Skeletal muscle cell (primary cell): ENCODE measurements around the gene DDX10.
"Not testable (repeated sequence)": the region's sequence is repeated elsewhere in the genome, so short reads cannot be mapped to it uniquely, and the experiment has no call there.

Experiments used
- DNase-seq: peaks from one replicate; pipeline ENCODE4 v3.0.0-alpha.2; 2010; ENCODE audit warnings: low read depth
- H3K4me3 ChIP-seq: 2 replicates; pipeline ENCODE4 v1.5.1; 2011; ENCODE audit warnings: low read depth, mild to moderate bottlenecking, control low read depth, low read length, moderate library complexity

DDX10 gene

DNA sequence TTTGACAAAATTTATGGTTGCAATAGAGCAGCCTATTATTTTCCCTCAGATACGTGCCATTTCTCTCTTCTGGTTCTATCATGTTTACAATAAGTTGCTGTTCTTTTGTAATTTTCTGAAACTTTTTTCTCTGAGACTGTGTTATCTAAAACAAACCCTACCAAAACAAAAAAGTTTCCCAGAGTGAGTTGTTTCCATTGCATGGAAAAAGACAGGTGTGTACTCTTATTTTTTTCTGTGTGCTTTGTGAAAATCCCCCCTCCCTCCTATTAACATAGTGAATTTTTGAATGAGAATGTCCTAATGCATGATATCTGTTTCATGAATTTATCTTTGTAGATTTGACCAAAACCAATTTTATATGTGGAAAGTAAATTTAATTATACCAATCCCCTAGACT, 137.6 kb downstream of the DDX10 start:
- no peak for DNase-seq
- H3K4me3 ChIP-seq: no peak overlapping the region

DNA sequence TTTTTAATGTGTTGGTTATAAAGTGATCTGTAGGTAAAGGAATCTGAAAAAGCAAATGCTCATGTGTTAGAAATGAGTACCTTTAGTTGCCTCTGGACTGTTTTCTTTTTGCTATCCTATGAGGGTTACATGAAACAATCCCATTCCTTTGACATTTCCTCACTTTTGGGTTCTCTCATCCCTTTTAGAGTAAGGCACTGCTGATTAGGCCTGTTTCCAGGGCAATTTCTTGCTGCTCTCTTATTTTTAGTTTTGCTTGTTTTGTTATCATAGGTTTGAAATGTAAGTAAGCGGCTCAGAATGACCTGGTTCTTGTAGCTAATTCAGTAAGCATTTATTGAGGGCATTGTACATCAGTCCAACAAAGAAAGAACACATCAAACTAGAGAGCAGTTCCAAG, 138.9 kb downstream of the DDX10 start:
- DNase-seq: peak; percentile 1
- H3K4me3 ChIP-seq: no peak overlapping the region

DNA sequence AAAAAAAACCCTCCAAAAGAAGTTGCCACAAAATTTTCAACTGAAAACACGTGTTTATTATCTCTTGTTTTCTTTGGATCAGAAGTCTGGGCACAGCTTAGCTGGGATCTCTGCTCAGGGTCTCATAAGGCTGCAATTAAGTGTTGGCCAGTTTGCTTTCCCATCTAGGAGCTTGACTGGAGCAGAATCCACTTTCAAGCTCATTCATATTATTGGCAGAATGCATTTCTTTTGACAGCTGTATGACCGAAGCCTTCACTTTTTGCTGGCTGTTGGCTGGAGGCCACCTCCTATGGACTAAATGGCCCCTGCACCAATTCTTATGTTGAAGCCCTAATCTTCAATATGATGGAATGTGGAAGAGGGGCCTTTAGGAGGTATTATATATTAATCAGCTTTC, 139.6 kb downstream of the DDX10 start:
- H3K4me3 ChIP-seq: no peak overlapping the region
- no peak for DNase-seq

DNA sequence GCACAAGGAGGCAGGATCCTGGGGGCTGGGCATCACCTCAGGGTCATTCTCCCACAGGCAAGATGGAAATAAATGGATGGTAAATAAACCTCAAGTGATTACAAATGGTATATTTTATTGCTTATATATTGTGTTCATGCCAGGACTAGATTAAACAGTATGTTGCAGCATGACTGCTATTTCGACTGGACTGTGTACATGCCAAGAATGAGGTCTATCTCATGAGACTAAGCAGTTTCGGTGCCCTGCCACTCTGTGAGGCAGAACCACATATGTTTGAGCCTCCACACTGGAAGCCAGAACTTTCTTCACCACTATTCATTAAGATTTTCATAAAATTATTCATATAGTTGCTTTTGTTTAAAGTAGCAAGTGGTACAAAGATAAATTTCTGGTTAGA, 140.2 kb downstream of the DDX10 start:
- no peak for DNase-seq
- H3K4me3 ChIP-seq: no peak overlapping the region

DNA sequence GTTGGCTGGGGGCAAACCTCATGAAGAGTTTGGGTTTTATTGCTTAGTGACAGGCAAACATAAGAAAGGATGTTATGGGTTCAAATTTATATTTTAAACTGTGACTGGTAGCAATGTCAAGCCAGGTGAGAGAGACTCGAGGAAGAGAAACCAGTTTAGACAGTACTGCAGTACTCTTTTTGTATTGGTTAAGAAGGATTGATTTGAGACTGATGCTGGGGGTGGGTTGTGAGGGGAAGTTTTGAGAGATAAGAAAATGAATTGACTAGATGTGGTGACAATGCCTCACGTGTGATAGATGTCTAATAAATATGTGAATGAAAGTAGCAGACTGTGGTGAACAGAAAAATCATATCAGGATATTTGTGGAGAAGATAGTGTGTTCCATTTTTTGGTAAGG, 142.4 kb downstream of the DDX10 start:
- no peak overlapping the region for H3K4me3 ChIP-seq

DNA sequence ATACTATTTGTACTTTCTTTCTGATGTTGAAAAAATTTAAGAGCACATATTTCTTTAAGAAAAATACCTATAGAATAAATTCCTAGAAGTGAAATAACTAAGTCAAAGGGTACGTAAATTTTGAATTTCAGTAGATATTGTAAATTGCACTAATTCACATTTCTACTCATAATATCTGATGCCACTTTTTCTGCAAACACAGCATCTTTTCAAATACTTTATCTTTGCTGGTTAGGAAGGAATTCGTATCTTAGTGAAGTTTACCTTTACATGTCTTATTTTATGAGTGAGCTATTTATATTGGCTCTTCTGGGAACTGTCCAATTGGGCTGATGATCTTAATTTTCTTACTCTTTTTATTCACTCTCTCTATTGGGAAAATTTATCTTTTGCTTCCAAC, 148.2 kb downstream of the DDX10 start:
- DNase-seq: no peak
- no peak overlapping the region for H3K4me3 ChIP-seq

More for the DNA sequence above, 142.4 kb downstream of the DDX10 start:
- DNase-seq: no peak

DNA sequence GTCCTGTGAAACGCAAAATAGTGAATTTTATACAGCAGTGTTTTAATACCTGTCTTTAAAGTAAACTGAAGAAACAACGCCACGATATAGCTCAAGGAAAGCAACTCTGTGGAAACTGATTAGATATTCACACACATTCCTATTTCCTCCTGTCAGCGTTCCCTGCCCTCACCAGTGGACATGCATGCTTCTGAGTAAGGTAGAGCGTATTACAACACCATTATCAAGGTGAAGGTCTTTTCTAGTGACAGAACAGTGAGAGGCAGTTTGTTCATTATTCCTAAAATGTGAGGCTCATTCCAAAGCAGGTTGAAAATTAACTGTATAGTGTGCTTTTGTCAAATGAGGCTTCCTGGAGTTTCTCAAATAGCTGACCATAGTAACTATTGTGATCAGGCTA, 153.1 kb downstream of the DDX10 start:
- no peak overlapping the region for H3K4me3 ChIP-seq
- DNase-seq: no peak

DNA sequence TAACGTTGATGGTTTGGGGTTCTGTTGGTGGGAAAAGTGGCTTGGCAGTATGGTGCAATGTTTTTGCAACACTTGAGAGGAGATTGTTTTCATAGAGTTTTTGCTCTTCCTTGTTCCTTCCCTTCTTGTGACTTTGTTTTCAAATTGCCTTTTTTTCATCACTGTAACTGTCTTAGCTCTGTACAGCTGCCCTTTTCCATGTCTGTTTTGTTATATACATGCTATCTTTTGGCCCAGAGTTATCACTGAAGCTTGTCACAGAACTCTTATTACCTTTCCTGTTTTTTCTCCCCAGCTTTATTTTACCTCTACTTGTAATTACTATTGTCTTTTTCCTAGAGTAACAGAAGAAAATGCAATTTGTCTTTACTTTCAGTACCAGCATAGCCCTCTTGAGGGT, 154.1 kb downstream of the DDX10 start:
- DNase-seq: no peak
- no peak overlapping the region for H3K4me3 ChIP-seq

DNA sequence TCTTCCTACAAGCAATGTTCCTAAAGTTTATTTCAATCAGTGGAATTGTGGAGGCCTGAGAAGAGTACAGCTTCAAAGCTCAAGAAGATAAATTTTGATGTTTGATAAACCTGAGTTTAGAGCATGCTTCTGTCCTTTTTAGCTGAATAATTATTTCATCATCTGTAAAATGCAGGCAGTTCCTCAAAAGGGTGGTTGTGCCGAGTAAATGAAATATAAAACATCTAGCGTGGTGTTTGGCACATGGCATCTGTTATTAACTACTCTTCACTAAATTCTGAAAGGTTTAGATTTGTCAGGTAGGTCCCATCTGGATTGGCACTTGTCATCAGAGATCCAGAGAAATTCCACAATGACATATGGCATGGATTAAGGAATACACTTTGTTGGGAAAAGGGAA, 155.1 kb downstream of the DDX10 start:
- DNase-seq: no peak
- H3K4me3 ChIP-seq: no peak overlapping the region

DNA sequence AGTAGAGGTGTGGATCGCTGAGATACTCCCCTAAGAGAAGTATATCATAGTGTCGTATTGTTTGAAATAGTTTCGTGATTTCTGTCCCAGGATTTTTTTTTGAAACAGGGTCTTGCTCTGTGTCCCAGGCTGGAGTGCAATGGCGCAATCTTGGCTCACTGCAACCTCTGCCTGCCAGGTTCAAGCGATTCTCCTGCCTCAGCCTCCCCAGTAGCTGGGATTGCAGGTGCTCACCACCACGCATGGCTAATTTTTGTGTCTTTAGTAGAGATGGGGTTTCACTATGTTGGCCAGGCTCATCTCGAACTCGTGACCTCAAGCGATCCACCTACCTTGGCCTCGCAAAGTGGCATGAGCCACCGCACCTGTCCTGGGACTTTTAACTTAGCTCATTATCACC, 159.1 kb downstream of the DDX10 start:
- not testable (repeated sequence) for DNase-seq, H3K4me3 ChIP-seq

DNA sequence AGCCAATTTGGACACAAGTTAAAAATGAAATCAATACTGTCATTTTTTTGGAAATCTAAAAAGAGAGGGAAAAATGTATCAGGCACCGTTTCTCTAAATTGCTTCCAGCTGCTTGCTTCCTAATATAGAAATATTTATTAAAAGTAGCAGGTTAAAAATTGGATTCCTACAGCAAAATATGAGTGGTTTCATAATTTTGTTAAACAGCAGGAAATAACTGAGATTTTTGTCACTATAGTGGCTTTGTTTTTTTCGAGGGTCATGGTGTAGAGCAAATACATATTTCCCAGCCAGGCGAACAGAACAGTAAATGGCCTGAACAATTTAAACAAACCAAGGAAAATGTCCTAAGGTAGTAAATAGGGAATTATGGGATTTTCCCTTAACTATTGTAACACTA, 159.7 kb downstream of the DDX10 start:
- no peak for DNase-seq
- H3K4me3 ChIP-seq: no peak overlapping the region

DNA sequence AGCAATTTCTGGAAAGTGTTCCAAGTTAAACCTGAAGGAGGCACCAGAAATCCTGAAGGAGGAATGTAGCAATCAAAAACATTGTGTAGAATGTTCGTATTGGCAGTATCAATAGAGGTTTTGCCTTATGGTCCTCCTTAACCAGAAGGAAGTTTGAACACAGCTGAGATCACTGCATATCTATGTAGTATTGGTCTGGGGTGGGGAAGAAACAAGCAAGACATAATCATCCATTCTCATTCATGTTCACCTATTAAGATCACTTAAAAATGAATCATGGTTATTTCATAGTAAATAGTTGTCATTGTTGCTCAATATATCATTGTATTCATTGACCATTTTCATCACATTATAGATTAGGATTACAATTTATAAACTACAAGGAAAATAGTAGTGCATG, 160.5 kb downstream of the DDX10 start:
- DNase-seq: no peak

DNA sequence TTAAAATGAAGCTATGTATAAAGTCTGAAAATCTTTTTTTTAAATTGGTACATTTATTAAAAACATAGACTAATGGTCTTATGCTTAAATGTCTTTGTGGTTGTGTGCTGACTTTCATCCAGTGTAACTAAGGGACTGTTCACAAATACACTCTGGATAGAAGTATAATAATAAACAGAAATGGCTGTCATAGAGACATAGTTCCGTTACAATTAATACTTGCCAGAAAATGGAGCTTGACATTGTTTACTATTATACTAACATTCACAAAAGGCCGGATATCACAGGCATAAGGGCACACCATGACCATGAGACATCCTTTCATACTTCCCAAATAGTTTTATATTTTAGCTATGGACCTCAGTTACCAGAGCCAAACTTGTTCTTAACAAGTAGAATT, 161.3 kb downstream of the DDX10 start:
- DNase-seq: no peak
- H3K4me3 ChIP-seq: no peak overlapping the region

More for the DNA sequence above, 160.5 kb downstream of the DDX10 start:
- H3K4me3 ChIP-seq: no peak overlapping the region

DNA sequence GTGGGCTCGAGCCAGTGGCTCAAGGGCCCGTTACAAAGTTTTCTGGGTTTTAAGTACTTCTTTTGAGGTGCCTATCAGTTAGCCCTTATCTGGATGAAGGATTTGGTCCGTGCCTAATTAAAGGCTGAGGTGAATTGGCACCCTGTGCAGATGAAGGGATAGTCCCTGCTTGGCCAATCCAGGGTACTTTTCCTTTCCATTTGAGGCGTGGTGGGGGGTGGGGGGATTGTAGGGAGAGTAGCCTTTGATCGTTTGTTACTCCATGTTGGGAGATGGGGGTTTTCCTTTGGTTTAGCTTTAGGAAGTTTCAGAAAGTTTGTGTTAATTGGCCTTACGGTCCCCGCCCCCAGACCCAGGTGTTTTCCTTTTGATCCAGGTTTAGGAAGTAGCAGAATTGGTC, 170.8 kb downstream of the DDX10 start:
- H3K4me3 ChIP-seq: no peak overlapping the region
- DNase-seq: no peak

DNA sequence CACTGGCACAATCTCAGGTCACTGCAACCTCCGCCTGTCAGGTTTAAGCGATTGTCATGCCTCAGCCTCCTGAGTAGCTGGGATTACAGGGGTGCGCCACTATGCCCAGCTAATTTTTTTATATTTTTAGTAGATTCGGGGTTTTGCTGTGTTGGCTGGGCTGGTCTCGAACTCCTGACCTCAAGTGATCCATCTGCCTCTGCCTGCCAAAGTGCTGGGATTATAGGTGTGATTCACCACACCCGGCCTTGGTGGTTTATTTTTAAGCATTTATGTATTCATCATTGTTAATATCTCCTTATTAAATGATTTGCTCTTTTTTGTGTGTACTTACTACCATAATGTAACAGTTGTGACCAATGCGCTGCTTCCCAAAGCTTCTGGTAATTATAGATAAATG, 171.7 kb downstream of the DDX10 start:
- no peak for DNase-seq
- no peak overlapping the region for H3K4me3 ChIP-seq

DNA sequence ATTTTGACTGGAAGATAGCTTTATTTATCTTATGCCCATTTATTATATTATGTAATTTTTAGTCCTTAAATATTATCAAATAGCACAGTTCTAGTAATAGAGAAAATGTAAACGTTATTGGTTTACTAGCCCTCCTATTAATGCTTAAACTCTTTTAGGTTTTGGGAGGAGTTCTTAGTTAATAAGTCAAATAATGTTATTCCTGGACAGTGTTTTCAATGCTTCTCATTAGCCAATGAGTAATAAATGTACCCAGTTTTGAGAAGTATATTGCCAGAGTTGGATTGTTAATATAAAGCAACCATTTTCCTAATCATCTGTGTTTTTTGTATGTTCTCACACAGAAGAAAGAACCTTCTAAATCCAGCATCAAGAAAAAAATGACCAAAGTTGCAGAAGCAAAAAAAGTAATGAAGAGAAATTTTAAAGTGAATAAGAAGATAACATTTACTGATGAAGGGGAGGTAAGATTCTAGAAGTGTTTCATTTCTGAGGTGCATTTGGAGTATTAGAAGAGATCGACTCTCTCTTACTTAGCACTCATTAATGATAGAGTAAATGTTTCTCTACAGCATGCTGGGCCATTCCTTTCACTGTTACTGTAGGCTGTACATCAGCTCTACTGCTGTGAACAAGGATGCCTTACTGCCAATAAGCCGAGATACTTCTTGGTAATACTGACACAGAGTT, 173.4 kb downstream of the DDX10 start:
- no peak for DNase-seq
- no peak overlapping the region for H3K4me3 ChIP-seq

DNA sequence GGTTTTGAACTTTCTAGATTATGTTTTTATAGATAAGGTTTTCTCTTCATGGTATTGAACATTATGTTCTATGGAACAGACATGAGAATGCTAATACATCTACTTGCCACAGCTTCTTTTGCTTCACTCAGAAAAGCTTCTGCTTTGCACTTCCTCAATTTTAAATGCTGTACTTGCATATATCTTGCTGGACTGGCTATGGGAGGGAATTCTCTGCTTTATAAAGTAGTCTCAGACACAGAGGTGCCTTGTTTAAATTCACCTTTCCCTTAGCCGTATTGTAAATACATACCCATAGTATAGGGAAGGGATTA, 173.9 kb downstream of the DDX10 start:
- no peak for DNase-seq
- no peak overlapping the region for H3K4me3 ChIP-seq

DNA sequence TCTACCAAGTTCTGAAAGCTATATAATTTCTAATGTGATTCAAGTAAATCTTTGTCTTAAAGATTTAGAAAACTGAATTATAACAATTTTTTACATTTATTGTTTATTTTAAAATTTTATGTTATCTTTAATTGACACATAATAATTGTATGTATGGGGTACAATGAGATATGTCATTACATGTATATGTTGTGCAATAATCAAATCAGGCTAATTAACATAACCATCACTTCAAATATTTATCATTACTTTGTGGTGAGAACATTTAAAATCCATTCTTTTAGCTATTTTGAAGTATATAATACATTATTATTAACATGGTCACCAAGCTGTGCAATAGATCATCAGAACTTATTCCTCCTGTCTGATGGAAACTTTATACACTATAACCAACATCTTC, 181.1 kb downstream of the DDX10 start:
- DNase-seq: no peak
- no peak overlapping the region for H3K4me3 ChIP-seq

DNA sequence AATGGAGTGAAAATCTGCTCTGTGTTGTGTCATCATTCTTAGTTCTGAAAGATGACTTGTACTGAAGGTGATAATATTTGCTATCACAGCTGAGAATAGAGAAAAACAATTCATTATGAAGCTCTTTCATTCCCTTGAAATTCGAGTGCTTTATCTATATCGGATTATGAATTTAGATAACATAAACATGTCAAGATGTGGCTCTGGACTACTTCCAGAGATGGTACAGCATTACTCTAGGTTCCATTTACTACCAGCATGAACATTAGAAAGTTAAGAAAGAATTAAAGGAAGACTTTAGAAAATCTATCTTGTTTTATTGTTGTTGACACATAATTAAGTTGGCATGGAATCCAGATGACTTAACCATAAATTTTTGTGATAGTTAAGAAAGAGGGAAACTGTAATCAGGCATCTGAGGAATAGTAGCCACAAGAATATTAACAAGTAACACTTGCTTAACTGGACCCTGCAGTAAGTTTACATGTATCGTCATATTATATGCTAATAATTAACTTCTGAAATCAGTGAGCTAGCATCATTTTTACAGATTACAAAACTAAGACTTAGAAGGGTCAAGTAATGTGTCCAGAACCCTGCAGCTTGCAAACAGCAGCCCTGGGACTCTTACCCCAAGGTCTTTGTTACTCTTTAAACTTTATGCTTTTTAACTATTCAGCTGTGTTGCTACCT, 182.6 kb downstream of the DDX10 start:
- no peak for DNase-seq

DNA sequence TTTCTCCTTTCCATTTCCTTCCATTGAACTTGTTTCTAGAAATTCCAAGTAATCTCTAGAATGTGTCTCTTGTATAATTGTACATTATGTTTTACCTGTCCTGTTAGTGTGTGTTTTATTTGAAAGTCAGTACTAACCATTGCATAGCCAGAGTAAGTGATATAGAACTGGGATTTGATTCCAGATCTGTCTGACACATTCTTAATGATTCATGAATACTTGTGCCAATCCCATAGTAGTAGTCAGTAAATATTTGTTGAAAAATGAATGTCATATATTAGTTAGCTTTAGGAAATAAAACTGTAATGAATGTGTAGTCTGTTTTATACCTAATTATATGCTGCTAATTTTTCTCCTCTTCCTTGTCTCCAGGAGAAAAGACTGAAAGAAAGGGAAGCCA, 186.9 kb downstream of the DDX10 start:
- H3K4me3 ChIP-seq: no peak overlapping the region
- DNase-seq: no peak

More for the DNA sequence above, 182.6 kb downstream of the DDX10 start:
- H3K4me3 ChIP-seq: no peak overlapping the region

DNA sequence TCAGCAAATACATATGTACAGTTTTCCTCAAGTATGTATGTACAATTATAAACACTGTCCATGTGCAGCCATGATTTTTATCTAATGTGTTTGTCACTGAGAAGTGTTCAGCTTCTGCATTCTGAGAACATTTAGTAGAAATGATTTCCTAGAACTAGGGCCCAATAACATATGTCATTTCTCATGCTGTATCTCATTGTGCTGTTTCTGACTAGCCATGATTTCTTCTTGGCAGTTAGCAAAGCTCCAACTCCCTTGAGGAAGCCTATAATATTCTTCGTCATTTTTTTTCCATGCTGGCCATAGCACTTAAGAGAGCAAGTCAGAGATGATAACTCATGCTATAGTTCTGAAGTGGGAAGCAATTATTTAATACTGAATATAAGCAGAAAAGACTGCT, 187.8 kb downstream of the DDX10 start:
- no peak overlapping the region for H3K4me3 ChIP-seq
- DNase-seq: no peak

DNA sequence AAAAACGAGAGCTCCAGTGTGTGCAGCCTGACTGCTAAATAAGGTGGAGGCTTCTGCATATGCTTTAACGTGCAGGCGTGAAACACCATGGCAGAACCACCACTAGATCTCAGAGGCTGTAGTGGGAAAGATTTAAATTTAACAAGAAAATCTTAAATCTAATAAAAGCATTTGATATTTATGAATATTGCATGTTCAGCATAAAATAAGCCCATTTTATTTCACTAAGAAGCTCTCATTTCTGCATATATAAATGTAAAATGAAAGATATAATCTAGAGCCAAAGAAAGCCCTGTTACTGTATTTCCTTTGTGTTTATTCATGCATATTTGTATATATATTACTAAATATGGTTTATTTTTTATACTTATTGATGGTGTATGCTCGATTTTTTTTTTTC, 188.3 kb downstream of the DDX10 start:
- no peak for DNase-seq
- H3K4me3 ChIP-seq: no peak overlapping the region
